HG03342 (cell line): ENCODE data around the gene LEO1.
"Not testable (repeated sequence)": the region's sequence is repeated elsewhere in the genome, so short reads cannot be mapped to it uniquely, and the experiment has no call there.

Experiments used
- ATAC-seq: cut with Tn5 transposase; IDR thresholded peaks from one replicate; pipeline ENCODE4 v1.9.1; 2021; ENCODE audit warnings: mild to moderate bottlenecking, moderate library complexity; ENCODE audit not compliant: unreplicated experiment

LEO1 gene

GRCh38 chr15:52004806-52005205, 33.2 kb upstream of the LEO1 start:
- no peak for ATAC-seq

- no peak for ATAC-seq
Measured at GRCh38 chr15:52003710-52004109, 32.1 kb upstream of the LEO1 start.

GRCh38 chr15:52003089-52003488, 31.5 kb upstream of the LEO1 start:
- ATAC-seq: not testable (repeated sequence)

- no peak for ATAC-seq
Measured at GRCh38 chr15:52002351-52002750, 30.8 kb upstream of the LEO1 start.

- ATAC-seq: no peak
Measured at GRCh38 chr15:51992953-51993352, 21.4 kb upstream of the LEO1 start.

- ATAC-seq: no peak
Measured at GRCh38 chr15:51991141-51991540, 19.6 kb upstream of the LEO1 start.

GRCh38 chr15:51982770-51983103, 11.2 kb upstream of the LEO1 start:
- ATAC-seq: no peak

GRCh38 chr15:51982013-51982769, 10.6 kb upstream of the LEO1 start:
- ATAC-seq: peak; percentile 85

- no peak for ATAC-seq
Measured at GRCh38 chr15:51973775-51974174, 2.2 kb upstream of the LEO1 start.

- ATAC-seq: no peak
Measured at GRCh38 chr15:51973220-51973619, 1.6 kb upstream of the LEO1 start.

GRCh38 chr15:51971032-51971374, 575 bp downstream of the LEO1 start:
- ATAC-seq: peak; percentile 18

- no peak for ATAC-seq
Measured at GRCh38 chr15:51970132-51970817, 1.3 kb downstream of the LEO1 start.

- ATAC-seq: no peak
Measured at GRCh38 chr15:51969728-51970127, 1.9 kb downstream of the LEO1 start.

GRCh38 chr15:51967583-51967982, 4.0 kb downstream of the LEO1 start:
- no peak for ATAC-seq

- ATAC-seq: no peak
Measured at GRCh38 chr15:51966192-51966591, 5.4 kb downstream of the LEO1 start.

GRCh38 chr15:51965691-51966090, 5.9 kb downstream of the LEO1 start:
- no peak for ATAC-seq

GRCh38 chr15:51955504-51955903, 16.1 kb downstream of the LEO1 start:
- no peak for ATAC-seq

- no peak for ATAC-seq
Measured at GRCh38 chr15:51952805-51953204, 18.8 kb downstream of the LEO1 start.

- ATAC-seq: no peak
Measured at GRCh38 chr15:51947124-51947523, 24.5 kb downstream of the LEO1 start.

- no peak for ATAC-seq
Measured at GRCh38 chr15:51939216-51939615, 32.4 kb downstream of the LEO1 start.

- ATAC-seq: no peak
Measured at GRCh38 chr15:51938286-51938685, 33.3 kb downstream of the LEO1 start.

GRCh38 chr15:51936105-51936478, 35.5 kb downstream of the LEO1 start:
- ATAC-seq: peak; percentile 9
